GM19455 (cell line): Measurements from ENCODE around the gene HAGH.

Experiments
- ATAC-seq: cut with Tn5 transposase; IDR thresholded peaks from one replicate; pipeline ENCODE4 v1.9.1; 2021; ENCODE audit not compliant: unreplicated experiment

Gene HAGH

DNA sequence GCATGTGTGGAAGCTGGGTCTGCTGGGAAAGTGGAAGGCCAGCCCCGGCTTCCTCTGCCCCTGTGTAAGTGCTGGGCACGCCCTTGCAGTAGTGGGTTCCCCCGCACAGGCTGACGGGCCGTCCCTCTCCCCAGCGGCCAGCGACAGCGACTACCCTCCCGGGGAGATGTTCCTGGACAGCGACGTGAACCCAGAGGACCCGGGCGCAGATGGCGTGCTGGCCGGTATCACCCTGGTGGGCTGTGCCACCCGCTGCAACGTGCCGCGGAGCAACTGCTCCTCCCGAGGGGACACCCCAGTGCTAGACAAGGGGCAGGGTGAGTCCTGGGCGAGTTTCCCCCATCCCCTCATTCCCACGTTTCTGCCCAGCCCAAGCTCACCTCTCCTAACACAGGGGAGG is 60.8 kb downstream of the HAGH start:
- no peak for ATAC-seq

DNA sequence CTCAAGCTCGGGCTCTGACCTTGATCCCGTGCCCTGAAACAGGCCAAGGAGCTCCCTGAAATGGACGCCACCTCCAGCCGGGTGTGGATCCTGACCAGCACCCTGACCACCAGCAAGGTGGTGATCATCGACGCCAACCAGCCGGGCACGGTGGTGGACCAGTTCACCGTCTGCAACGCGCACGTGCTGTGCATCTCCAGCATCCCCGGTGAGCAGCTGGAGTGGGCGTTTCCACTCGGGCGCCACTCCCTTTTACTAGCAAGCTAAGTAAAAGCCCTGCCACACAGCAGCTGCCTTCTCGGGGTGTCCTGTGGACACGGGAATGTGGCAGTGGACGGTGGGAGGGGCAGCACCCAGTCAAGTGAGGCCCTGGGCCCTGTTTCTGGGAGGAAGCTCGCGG is 61.7 kb downstream of the HAGH start:
- ATAC-seq, result no peak

DNA sequence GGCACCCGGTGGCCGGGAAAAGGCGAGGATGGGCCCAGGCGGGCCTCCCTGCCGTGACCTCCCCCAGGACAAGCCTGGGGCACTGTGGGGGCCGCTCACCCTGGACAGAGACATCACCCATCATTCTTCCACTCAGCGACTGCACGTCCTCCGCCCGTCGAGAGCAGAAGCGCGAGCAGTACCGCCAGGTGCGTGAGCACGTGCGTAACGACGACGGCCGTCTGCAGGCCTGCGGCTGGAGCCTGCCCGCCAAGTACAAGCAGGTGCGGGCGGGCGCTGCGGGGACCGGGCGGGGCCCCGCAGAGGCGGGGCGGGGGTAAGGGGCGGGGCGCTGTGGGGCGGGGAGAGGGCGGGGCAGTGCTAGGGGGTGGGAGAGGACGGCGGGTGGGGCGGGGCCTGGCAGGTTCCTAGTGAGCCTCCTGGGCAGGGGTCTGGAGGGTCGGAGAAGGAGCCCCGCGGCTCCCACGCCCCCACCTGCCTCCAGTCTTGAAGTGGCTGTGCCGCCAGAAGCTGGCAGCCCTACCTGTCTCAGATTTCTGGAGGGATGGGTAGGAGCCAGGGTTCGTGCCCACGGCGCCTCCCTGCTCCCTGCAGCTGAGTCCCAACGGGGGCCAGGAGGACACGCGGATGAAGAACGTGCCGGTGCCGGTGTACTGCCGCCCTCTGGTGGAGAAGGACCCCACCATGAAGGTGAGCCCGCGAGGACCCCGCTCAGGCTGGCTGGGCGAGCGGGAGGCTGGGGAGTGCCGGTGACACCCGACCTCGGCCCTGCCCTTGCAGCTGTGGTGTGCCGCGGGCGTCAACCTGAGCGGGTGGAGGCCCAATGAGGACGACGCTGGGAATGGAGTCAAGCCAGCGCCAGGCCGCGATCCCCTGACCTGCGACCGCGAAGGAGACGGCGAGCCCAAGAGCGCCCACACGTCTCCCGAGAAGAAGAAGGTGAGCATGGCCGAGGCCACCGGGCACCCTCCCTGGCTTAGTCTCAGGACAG is 62.8 kb downstream of the HAGH start:
- no peak for ATAC-seq

DNA sequence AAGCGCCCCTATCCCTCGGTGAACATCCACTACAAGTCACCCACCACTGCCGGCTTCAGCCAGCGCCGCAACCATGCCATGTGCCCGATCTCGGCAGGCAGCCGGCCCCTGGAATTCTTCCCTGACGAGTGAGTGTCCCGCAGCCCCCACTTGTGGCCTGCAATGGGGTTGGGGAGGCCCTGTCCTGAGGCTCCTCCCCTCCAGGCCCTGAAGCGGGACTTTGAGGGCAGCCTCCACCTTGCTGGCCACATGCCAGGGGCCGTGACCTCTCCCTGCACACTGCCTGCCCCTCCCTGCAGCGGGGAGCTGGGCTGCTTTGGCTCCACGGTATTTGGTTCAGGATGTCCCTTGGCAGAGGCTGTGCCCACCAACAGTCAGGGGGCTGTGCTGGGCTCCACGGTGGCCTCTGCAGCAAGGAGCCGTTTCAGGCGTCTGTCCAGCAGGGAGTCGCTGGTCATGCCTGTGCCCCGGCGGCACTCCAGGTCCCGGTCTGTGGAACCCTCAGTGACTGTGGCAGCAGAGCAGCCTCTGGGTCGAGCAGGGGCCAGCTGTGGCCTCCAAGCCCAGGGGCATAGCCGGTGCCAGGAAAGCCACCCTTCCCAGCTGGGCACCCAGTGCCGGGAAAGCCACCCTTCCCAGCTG is 63.6 kb downstream of the HAGH start:
- no peak for ATAC-seq

DNA sequence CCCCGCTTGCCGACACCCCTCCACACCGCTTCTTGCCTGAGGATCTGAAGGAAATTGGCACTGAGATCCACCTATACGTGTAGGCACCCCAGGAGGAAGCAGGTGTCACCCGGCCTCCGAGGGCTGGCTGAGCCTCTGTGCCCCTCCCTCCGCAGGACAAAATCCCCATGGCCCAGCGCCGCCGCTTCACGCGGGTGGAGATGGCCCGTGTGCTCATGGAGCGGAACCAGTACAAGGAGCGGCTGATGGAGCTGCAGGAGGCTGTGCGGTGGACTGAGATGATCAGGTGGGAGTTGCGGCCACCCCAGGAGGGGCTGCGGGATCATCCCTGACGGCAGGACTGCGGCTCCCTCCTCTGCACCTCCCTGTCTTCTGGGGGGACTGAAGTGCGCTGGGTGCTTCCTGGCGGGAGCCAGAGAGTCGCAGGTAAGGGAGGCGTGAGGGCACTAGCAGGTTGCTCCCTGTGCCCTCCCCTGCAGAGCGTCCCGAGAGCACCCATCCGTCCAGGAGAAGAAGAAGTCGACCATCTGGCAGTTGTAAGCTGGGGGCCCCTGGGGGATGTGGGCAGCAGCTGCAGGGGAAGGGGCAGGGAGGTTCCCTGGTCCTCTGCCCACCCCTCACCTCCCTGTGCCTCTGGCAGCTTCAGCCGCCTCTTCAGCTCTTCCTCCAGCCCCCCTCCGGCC is 64.3 kb downstream of the HAGH start:
- no peak for ATAC-seq

DNA sequence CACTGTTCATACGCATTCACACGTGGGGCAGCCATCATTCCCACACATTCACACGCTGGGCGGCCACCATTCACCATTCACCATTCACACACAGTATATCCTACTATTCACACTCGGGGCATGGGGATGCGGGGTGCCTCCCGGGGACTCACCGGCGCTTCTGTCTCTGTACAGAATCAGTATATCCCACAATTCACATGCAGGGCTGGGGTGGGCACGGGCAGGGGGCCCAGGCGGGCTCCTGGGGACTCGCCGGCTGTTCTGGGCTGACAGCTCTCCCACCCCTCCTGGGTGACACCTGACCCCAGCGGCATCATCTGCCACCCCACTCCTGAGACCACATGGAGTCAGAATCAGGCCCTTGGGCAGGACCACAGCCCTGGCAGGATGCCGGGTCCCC is 64.9 kb downstream of the HAGH start:
- no peak for ATAC-seq

DNA sequence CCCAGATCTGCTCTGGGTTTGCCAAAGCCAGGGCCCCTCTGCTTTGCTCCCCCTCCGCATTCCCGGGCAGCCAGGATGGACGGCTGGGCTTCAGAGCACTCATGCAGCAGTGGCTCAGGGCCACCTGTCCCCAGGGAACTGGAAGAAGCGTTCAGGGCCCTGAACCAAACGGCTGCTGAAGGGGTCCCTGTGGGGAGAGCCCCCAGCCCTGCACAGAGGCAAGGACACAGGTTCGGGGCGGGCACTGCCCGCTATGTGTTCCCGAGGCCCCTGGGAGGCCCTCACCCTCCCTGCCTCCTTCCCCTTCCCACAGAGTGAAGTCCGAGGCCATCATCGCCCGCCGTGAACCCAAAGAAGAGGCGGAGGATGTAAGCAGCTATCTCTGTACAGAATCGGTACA is 65.7 kb downstream of the HAGH start:
- ATAC-seq, result no peak

DNA sequence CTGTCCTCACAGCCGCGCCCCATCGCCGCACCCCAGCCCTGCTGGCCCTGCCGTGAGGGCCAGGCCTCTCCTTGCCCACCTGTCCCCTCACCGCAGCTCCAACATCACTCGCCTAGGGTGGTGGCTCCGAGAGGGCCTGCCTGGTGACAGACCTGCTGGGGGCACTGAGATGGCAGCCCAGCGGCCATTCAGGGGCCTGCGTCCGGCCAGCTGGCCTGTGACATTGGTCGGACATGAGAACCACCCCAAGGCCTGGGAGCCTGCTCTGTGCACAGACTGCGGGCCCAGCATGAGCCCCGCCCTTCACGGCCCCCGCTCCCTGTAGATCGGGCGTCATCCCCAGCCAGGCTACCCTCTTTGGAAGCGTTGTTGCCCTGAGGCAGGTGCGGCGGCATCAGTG is 67.1 kb downstream of the HAGH start:
- no peak for ATAC-seq

DNA sequence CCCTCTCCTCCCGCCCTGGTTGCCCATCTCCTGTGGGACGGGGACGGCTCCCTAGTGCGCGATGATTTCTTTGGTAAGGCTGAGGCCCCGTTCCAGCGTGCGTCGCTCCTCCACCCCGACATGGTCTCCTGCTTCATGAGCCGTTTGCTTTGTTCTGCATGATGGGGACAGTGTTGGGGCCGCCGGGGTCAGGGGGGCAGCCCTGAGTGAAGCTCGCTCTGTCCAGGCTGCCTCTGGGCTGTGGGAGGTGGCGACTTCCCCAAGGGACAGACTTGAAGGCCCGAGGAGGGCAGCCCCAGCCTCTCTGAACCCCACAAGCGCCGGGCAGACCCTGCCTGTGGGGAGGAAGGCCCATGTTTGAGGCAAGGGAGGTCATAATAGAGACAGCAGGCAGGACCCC is 67.7 kb downstream of the HAGH start:
- ATAC-seq, result no peak

DNA sequence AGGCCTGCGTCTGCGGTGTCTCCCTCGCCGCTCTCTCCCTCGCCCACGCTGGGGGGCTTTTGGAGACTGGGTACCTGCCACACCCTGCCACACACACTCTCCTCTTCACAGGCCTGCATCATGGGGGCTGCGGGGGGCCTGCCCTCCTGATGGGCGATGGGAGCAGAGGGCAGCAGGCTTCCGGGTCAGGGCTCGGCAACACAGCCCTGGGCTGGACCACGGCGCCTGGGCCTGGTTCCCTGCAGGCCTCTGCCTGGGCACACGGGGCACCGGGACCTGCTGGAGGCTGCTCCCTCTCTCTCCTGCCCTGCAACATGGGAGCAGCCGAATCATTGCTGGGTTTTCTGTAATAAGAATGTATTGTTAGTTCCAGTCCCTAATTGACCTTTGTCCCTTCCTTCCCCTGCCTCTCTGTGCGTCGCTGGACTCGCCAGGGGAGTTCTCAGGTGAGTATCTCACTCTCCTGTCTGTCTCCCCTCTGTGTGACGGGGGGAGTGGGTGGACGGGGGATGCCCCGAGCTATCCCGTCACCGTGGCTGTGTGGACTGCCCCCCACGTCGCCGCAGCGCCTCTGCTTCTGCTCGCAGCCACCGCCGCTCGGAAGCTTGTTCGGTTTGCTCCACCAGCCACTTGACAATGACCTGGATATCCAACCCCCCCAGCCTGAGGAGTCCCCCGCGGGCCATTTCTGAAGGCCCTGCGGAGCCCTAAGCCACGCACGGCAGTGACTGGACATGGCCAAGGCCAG is 68.7 kb downstream of the HAGH start:
- no peak for ATAC-seq
